ENCODE measurements around the gene TAS2R60.
"Not testable (repeated sequence)": the region's sequence is repeated elsewhere in the genome, so short reads cannot be mapped to it uniquely, and the experiment has no call there.

TAS2R60 gene

GRCh38 chr7:143462045-143462444 is 18.8 kb downstream of the TAS2R60 start:
- DNase-seq (ENCODE audit: insufficient read length, low spot score): no peak
- TF ChIP-seq TAF1 (IDR thresholded peaks at IDR 0.05; ENCODE audit: low read depth, low read length) (no peak), SPI1 (IDR thresholded peaks at IDR 0.05; ENCODE audit: low read depth, low read length) (no peak), POLR2AphosphoS5 (IDR thresholded peaks at IDR 0.05; ENCODE audit: low read depth, low read length) (no peak)
- FAIRE-seq: no peak

- no peak for DNase-seq (ENCODE audit: insufficient read length, low spot score)
- TF ChIP-seq SPI1 (IDR thresholded peaks at IDR 0.05; ENCODE audit: low read depth, low read length): no peak
- no peak for TF ChIP-seq POLR2A (IDR thresholded peaks at IDR 0.05; ENCODE audit: low read depth, low read length)
- TF ChIP-seq POU2F2 (IDR thresholded peaks at IDR 0.05; ENCODE audit: low read depth, low read length): no peak
- TF ChIP-seq PAX5 (IDR thresholded peaks at IDR 0.05; ENCODE audit: insufficient read depth, low read length, severe bottlenecking): no peak
- no peak for TF ChIP-seq TAF1 (IDR thresholded peaks at IDR 0.05; ENCODE audit: low read depth, low read length)
- TF ChIP-seq POLR2AphosphoS5 (IDR thresholded peaks at IDR 0.05; ENCODE audit: low read depth, low read length): no peak
- FAIRE-seq: no peak
Observed at GRCh38 chr7:143463556-143463955, 20.3 kb downstream of the TAS2R60 start.

GRCh38 chr7:143463957-143464356 is 20.7 kb downstream of the TAS2R60 start:
- FAIRE-seq (no peak), DNase-seq (ENCODE audit: insufficient read length, low spot score) (no peak)
- no peak for TF ChIP-seq PAX5 (IDR thresholded peaks at IDR 0.05; ENCODE audit: insufficient read depth, low read length, severe bottlenecking)
- TF ChIP-seq SPI1 (IDR thresholded peaks at IDR 0.05; ENCODE audit: low read depth, low read length): no peak
- TF ChIP-seq POU2F2 (IDR thresholded peaks at IDR 0.05; ENCODE audit: low read depth, low read length): no peak
- TF ChIP-seq POLR2AphosphoS5 (IDR thresholded peaks at IDR 0.05; ENCODE audit: low read depth, low read length): no peak
- no peak for TF ChIP-seq POLR2A (IDR thresholded peaks at IDR 0.05; ENCODE audit: low read depth, low read length)
- TF ChIP-seq TAF1 (IDR thresholded peaks at IDR 0.05; ENCODE audit: low read depth, low read length): no peak

DNA sequence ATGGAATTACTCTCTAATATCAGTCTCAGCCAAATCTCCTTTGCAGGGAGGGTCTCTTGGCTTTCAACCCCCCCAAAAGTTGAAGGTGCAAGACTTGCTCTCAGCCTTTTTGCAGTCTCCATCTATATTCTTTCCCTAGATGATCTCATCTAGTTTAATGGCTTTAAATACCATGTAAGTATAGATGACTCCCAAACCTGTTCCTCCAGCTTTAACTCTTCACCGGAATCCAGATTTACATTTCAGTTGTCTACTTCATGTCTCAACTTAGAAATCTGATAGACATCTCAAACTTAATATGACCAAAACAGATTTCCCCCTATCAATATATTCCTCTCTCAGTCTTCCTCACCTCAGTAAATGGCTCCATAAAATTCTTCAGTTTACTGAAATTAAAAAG is 24.5 kb downstream of the TAS2R60 start:
- FAIRE-seq: no peak
- no peak for DNase-seq (ENCODE audit: insufficient read length, low spot score)
- no peak for TF ChIP-seq PAX5 (IDR thresholded peaks at IDR 0.05; ENCODE audit: insufficient read depth, low read length, severe bottlenecking)

GRCh38 chr7:143472071-143472689 is 28.9 kb downstream of the TAS2R60 start:
- not testable (repeated sequence) for FAIRE-seq

DNA sequence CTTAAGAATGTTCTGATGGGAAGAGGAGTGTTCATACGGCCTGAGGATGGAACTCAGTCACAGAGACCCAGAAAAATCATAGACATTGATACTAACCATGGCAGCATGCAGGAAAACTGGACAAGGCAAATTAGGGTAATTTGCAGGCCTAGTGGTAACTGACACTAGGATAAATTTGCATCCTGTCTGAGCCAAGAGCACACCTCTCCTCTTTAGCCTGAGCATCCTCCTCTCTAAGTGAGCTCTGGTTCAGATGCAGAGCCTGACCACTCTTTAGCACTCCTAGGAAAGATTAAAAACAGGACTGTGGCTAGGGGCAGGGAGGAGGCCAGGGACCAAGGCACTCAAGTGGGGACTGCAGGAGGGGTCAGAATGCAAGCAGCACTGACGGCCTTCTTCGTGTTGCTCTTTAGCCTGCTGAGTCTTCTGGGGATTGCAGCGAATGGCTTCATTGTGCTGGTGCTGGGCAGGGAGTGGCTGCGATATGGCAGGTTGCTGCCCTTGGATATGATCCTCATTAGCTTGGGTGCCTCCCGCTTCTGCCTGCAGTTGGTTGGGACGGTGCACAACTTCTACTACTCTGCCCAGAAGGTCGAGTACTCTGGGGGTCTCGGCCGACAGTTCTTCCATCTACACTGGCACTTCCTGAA is 34.4 kb downstream of the TAS2R60 start, which contains the start of gene TAS2R41:
Gene TAS2R41 (plus strand): TSS at position 373 of the 650 bp plus-strand sequence. CDS start 0 bp downstream, at position 373.
- no peak for DNase-seq (ENCODE audit: insufficient read length, low spot score)
- no peak for FAIRE-seq
- TF ChIP-seq POLR2A (IDR thresholded peaks at IDR 0.05; ENCODE audit: low read depth, low read length): no peak
- TF ChIP-seq SPI1 (IDR thresholded peaks at IDR 0.05; ENCODE audit: low read depth, low read length): no peak
- TF ChIP-seq TAF1 (IDR thresholded peaks at IDR 0.05; ENCODE audit: low read depth, low read length): no peak
- no peak for TF ChIP-seq PAX5 (IDR thresholded peaks at IDR 0.05; ENCODE audit: insufficient read depth, low read length, severe bottlenecking)
- no peak for TF ChIP-seq POU2F2 (IDR thresholded peaks at IDR 0.05; ENCODE audit: low read depth, low read length)
- no peak for TF ChIP-seq POLR2AphosphoS5 (IDR thresholded peaks at IDR 0.05; ENCODE audit: low read depth, low read length)

More at GRCh38 chr7:143472071-143472689, 28.9 kb downstream of the TAS2R60 start:
- not testable (repeated sequence) for DNase-seq (ENCODE audit: insufficient read length, low spot score)

DNA sequence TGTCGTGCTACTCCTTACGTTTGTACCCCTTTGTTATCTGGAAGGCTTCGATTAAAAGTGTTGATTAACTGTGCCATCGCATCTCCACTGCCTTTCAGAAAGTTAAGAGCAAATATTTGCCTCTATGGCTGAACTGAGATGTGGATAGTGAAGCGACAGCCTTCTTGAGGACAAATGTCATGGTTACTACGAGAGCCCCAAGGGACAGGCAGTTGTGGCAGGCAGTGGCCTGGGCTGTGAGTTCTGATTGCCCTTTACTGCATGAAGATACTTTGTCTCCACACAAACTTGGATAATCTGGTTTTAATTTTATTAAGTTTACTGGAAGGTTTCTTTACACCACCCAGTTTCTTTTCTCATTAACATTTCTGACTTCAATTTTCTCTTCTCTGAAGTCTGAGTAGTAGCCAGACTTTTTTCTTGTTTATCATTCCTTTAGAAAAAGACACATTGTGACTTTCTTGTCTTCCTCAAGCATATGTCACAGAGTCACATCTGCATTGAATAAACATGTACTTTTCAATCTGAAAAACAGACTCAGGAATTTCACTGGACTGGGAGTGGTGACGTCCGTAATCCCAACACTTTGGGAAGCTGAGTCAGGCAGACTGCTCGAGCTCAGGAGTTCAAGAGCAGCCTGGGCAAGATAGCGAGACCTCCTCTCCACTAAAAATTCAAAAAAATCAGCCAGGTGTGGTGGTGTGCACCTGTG is 36.0 kb downstream of the TAS2R60 start:
- no peak for FAIRE-seq
- no peak for DNase-seq (ENCODE audit: insufficient read length, low spot score)
- TF ChIP-seq POLR2A (IDR thresholded peaks at IDR 0.05; ENCODE audit: low read depth, low read length): no peak
- no peak for TF ChIP-seq POLR2AphosphoS5 (IDR thresholded peaks at IDR 0.05; ENCODE audit: low read depth, low read length)
- no peak for TF ChIP-seq PAX5 (IDR thresholded peaks at IDR 0.05; ENCODE audit: insufficient read depth, low read length, severe bottlenecking)
- no peak for TF ChIP-seq TAF1 (IDR thresholded peaks at IDR 0.05; ENCODE audit: low read depth, low read length)
- no peak for TF ChIP-seq SPI1 (IDR thresholded peaks at IDR 0.05; ENCODE audit: low read depth, low read length)

DNA sequence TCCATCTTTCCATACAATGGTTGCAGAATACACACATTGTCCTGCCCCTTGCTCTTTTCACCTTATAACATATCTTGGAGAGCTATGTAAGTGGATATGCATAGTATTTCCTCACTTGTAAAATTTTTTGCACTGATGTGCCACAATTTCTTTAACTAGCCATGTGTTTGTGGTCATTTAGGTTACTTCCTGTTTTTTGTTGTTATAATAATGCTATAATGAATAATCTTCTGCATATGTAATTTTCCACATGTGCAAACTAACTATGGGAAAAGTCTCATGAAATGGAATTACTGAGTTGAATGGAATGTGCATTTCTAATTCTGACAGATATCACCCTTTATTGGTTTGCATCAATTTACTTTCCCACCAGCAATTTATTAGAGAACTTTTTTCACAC is 37.2 kb downstream of the TAS2R60 start:
- TF ChIP-seq POU2F2 (IDR thresholded peaks at IDR 0.05; ENCODE audit: low read depth, low read length) (no peak), POLR2AphosphoS5 (IDR thresholded peaks at IDR 0.05; ENCODE audit: low read depth, low read length) (no peak), POLR2A (IDR thresholded peaks at IDR 0.05; ENCODE audit: low read depth, low read length) (no peak), PAX5 (IDR thresholded peaks at IDR 0.05; ENCODE audit: insufficient read depth, low read length, severe bottlenecking) (no peak), SPI1 (IDR thresholded peaks at IDR 0.05; ENCODE audit: low read depth, low read length) (no peak), TAF1 (IDR thresholded peaks at IDR 0.05; ENCODE audit: low read depth, low read length) (no peak)
- DNase-seq (ENCODE audit: insufficient read length, low spot score) (no peak), FAIRE-seq (no peak)

- DNase-seq (ENCODE audit: insufficient read length, low spot score) (no peak), FAIRE-seq (no peak)
- no peak for TF ChIP-seq SPI1 (IDR thresholded peaks at IDR 0.05; ENCODE audit: low read depth, low read length)
- no peak for TF ChIP-seq POLR2A (IDR thresholded peaks at IDR 0.05; ENCODE audit: low read depth, low read length)
- TF ChIP-seq POLR2AphosphoS5 (IDR thresholded peaks at IDR 0.05; ENCODE audit: low read depth, low read length): no peak
- no peak for TF ChIP-seq PAX5 (IDR thresholded peaks at IDR 0.05; ENCODE audit: insufficient read depth, low read length, severe bottlenecking)
- TF ChIP-seq POU2F2 (IDR thresholded peaks at IDR 0.05; ENCODE audit: low read depth, low read length): no peak
- TF ChIP-seq TAF1 (IDR thresholded peaks at IDR 0.05; ENCODE audit: low read depth, low read length): no peak
Observed at GRCh38 chr7:143484119-143484518, 40.9 kb downstream of the TAS2R60 start.

- no peak for DNase-seq (ENCODE audit: insufficient read length, low spot score)
- no peak for FAIRE-seq
- TF ChIP-seq POU2F2 (IDR thresholded peaks at IDR 0.05; ENCODE audit: low read depth, low read length) (no peak), TAF1 (IDR thresholded peaks at IDR 0.05; ENCODE audit: low read depth, low read length) (no peak), POLR2AphosphoS5 (IDR thresholded peaks at IDR 0.05; ENCODE audit: low read depth, low read length) (no peak), PAX5 (IDR thresholded peaks at IDR 0.05; ENCODE audit: insufficient read depth, low read length, severe bottlenecking) (no peak), POLR2A (IDR thresholded peaks at IDR 0.05; ENCODE audit: low read depth, low read length) (no peak), SPI1 (IDR thresholded peaks at IDR 0.05; ENCODE audit: low read depth, low read length) (no peak)
Observed at GRCh38 chr7:143485094-143485493, 41.8 kb downstream of the TAS2R60 start.

All from GM12891 (cell line).